Mesodermal cell (in vitro differentiated cells): ENCODE measurements around the gene ITPK1.
A peak's percentile ranks its signal among the peaks of the same experiment; 100 is the strongest.

Source experiments
- H3K27ac ChIP-seq: 2 replicates; pipeline ENCODE4 v1.7.0; 2013; ENCODE audit warnings: mild to moderate bottlenecking, low read depth, low read length, moderate library complexity; ENCODE audit not compliant: severe bottlenecking
- H3K36me3 ChIP-seq: 2 replicates; pipeline ENCODE4 v1.7.1; 2013; ENCODE audit warnings: mild to moderate bottlenecking, low read length, moderate library complexity; ENCODE audit not compliant: control insufficient read depth, insufficient read depth
- H3K4me1 ChIP-seq: one replicate; pipeline ENCODE4 v1.7.1; 2013; ENCODE audit warnings: mild to moderate bottlenecking, low read length; ENCODE audit not compliant: insufficient read depth, control insufficient read depth, poor library complexity, severe bottlenecking
- H3K4me3 ChIP-seq: 2 replicates; pipeline ENCODE4 v1.7.0; 2013; ENCODE audit warnings: low read length, control low read depth, mild to moderate bottlenecking; ENCODE audit not compliant: insufficient read depth, poor library complexity, severe bottlenecking; ENCODE audit errors: extremely low read depth
- H3K9me3 ChIP-seq: 2 replicates; pipeline ENCODE4 v1.7.1; 2013; ENCODE audit warnings: mild to moderate bottlenecking, low read length, moderate library complexity; ENCODE audit not compliant: control insufficient read depth
- WGBS, 2 experiments: methylation state at CpG; one replicate each; pipeline ENCODE4 v1.1.5; 2013; ENCODE audit warnings: missing lambda C conversion rate in 2 of 2; ENCODE audit not compliant: insufficient coverage in 2 of 2; 5-methylcytosine and 5-hydroxymethylcytosine counted together

ITPK1 gene

DNA sequence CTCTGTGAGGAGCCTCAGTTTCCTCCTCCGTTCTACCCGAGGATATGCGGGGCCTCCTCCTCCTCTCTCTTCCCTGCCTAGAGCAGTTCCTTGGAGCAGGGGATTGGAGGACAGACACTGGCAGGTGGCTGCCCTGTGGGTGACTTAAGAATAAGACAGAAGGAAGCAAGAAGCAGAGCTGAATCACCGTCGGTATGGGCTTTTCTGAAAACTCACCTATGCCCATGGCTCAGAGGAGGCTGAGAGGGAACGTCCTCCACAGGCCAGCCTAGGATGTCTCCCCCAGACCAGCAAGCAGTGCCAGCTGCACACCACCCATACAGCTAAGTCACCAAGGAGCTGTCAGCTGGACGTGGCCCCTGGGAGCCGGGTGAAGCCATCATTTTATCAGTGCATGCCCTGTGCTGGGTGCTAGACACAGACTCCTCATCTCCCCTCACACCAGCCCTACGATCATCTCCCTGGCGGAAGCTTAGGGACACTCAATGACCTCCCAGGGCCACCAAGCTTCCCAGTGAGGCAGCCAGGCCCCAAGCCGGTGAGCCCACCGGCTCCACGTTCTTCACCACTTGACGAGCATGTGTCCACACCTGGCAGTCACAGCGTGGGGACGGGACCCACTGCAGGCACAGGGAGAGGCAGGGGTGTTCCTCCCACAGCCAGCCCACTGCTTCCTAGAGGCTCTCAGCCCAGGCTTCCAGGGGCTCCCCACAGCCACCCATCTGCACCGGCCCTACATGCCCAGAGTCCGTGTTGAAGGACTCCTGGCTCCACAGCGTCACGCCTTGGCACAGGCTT is 21.4 kb downstream of the ITPK1 start:
- H3K36me3 ChIP-seq = no peaks in the 10 kb centered on the region
- no peak overlapping the region for H3K27ac ChIP-seq
- H3K4me1 ChIP-seq = peaks cover 10% of the 10 kb centered on the region
- H3K4me3 ChIP-seq = no peak overlapping the region
- WGBS, 2 experiments = 97 to 99% methylated on average over 15 to 17 of the region's 20 CpGs
- no peaks in the 10 kb centered on the region for H3K9me3 ChIP-seq

DNA sequence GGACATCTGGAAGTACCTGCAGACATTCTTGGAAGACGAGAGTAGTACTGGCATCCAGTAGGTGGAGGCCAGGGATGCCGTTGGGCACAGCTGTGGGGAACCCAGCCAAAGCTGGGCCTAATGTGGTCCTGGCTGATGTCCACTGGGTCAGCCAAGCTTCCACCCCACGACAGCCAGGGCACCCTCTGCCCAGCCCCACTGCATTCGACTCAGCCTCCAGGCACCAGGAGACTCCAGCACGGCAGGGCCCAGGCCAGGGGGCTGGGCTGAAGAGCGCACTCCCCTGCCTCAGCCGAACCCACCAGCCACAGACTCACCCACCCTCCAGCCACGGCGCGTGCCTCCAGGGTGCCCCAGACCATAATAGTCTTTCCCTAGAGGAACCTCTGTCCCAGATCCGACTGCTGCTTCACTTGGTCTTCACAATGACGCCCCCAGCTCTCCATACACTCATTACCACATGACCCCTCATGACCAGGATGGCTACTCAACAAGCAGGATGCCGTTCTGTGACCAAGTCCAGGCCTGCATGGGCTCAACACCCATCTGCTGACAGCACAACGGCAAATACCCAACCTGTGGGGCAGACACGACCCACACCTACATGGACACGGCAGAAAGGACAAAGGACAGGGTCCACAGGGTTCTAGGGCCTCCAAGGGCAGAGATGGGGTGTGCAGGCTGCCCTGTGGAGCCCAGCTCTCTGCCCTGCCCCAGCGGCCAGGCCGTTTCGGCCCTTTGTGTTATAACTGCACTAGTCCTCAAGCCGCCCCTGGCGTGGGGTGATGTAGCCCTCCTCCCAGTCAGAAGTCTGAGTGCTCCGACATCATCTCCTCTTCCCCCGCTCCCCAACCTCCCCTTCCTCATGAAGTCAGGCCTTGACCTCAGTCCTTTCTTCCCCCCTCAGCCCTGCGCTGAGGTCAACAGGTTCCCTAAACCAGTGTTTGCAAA is 22.8 kb downstream of the ITPK1 start:
- no peaks in the 10 kb centered on the region for H3K36me3 ChIP-seq
- H3K4me3 ChIP-seq = no peak overlapping the region
- H3K9me3 ChIP-seq = no peaks in the 10 kb centered on the region
- no peak overlapping the region for H3K27ac ChIP-seq
- H3K4me1 ChIP-seq = no peaks in the 10 kb centered on the region
- WGBS, 2 experiments = 93 to 95% methylated on average over 15 to 23 of the region's 24 CpGs

DNA sequence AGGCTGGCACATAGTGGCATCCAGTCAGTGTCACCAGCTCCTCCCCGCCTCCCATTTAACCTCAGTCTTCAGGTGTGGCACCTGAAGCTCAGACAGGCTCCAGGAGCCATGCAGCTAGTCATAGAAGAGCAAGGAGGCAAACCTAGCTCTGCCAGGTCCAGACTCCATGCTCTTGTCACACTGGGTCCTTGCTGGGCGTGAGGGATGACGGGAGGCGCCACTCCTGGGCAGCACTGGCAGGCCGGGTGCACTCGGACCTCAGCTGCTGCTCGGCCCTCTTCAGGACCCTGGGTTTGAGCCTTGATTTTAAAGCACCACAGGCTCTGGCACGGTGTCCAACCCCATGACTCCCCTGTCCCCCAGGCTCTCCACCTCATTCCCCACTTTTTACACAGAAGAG is 24.1 kb downstream of the ITPK1 start:
- H3K4me3 ChIP-seq = no peak overlapping the region
- H3K4me1 ChIP-seq = peaks cover 1% of the 10 kb centered on the region
- peaks cover 4% of the 10 kb centered on the region for H3K9me3 ChIP-seq
- no peaks in the 10 kb centered on the region for H3K36me3 ChIP-seq
- WGBS, 2 experiments = 81 to 100% methylated on average over 5 to 8 of the region's 8 CpGs
- no peak overlapping the region for H3K27ac ChIP-seq

DNA sequence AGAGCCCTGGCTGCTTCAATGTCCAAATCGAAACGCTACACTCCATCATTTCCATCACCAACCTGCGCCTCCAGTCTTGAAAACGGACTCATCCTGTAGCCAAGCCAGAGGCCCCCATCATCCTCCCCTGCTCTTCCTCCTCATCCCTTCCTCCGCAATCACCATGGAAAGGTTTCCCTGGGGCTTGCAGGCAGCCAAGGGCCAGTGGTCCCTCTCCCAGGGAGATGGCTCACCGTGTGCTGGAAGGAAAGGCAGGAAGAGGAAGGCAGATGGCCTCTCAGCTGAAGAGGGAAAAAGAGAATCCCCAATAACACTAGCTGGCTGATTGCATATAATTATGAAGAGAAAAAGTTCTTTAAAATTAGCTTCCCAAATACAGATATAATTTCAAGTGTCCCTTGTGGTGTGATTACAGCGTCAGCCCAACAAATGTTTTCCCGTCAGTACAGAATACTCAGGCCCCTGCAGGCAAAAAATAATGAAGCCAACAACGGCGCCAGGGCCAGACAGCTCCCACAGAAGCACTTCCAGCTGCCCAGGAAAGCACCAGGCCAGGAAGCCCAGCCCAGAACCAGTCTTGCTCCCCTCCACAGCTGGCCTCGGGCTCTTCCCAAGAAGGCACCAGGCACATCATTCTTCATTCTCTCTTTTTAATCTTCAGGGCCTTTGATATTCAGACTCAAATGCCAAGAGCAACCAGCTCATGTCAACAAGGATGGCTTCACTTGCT is 24.7 kb downstream of the ITPK1 start:
- Histone ChIP-seq H3K4me1 (peaks cover 8% of the 10 kb centered on the region), H3K9me3 (peaks cover 4% of the 10 kb centered on the region), H3K27ac (no peak overlapping the region), H3K36me3 (no peaks in the 10 kb centered on the region), H3K4me3 (no peak overlapping the region)
- 90 to 92% methylated on average over 6 to 9 of the region's 11 CpGs for WGBS, 2 experiments

DNA sequence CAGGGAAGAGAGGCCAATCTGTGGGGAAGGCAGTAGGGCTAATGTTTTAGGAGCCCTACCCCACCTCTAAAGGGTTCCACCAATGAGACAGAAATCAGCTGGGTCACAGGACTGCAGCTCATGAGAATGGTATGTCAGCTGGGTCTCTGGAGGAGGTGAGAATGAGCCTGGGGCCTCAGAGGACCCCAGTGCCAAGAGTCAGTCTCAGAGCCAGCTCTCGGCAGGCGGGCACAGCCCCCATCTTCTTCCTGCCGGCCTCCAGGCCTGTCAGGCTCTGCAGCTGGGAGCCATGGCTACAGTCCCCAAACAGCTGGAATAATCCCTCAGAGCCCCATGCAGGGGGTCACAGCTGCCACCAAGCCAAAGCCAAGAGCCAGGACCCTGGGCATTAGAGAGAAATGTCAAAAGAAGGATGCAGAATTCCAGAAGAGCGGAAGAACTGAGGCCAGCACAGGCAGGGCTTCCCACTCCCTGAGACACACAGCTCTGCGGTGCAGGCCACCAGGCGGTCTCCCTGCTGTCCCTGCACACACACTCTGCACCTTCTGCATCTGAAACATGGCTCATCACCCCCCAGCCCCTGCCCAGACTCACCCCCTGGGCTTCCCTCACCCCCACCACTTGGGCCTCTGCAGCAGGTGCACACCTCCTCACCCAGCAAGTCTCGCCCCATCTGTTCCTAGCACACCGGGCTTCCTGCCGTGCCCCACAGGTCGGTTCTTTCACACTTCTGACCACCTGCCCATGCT is 26.0 kb downstream of the ITPK1 start:
- H3K9me3 ChIP-seq = peaks cover 4% of the 10 kb centered on the region
- H3K4me3 ChIP-seq = no peak overlapping the region
- H3K36me3 ChIP-seq = no peaks in the 10 kb centered on the region
- H3K27ac ChIP-seq = no peak overlapping the region
- peaks cover 13% of the 10 kb centered on the region for H3K4me1 ChIP-seq
- WGBS, 2 experiments = 84 to 85% methylated on average over 8 to 10 of the region's 10 CpGs

DNA sequence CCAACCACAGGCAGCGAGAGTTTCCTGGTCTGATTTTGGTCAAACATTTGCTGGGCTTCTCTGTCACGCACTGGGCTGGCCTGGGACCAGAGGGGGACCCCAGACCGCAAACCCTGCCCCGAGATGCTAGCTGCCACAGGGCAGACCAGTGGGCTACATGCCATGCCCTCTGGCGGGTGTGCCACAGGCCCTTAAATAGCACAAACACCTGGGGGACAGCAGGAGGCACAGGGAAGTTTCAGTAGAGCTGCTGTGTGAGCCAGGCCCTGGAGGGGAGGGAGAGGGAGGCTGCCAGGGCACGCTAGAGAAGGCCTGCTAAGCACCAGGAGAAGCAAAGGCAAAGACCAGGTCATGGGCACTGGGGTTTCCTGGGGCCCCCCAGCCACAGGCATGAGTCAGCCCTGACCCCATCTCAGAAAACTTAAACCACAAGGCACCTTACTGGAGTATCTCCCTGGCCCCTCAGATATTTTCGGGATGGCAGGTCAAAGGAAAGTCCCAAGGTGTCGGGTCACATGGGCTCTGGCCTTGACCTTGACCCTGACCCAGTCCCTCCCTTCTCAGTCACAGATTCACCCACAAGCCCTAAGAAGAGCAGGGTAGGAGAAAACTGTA is 29.2 kb downstream of the ITPK1 start:
- Histone ChIP-seq H3K4me1 (peaks cover 13% of the 10 kb centered on the region), H3K27ac (peak overlapping the region; percentile 49), H3K36me3 (no peaks in the 10 kb centered on the region), H3K4me3 (no peak overlapping the region), H3K9me3 (peaks cover 4% of the 10 kb centered on the region)
- whole genome bisulfite sequencing, 2 experiments = 83 to 91% methylated on average over 4 to 8 of the region's 8 CpGs

DNA sequence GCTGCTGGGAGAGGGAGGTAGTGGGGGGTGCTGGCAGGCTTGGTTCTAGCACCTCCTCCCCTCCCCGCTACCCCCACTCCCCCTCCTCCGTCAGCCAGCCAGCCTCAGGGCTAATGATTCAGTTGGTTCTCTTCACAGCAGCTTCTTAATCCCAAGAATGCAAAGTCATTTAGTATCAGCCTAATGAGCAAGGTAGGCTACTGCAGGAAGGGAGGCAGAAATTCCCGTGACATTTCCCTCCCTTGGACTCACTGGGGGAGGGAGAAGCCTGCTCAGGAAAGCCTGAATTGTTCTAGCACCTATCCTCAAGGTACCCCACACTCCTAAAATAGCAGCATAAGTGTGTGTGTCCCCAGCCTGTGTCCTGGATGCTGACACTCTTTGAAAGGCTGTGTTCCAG is 29.8 kb downstream of the ITPK1 start:
- Histone ChIP-seq H3K27ac (peak overlapping the region; percentile 49), H3K4me1 (peaks cover 13% of the 10 kb centered on the region), H3K36me3 (no peaks in the 10 kb centered on the region), H3K4me3 (no peak overlapping the region), H3K9me3 (peaks cover 4% of the 10 kb centered on the region)
- 13 to 29% methylated on average over 1 of the region's 3 CpGs for WGBS, 2 experiments

DNA sequence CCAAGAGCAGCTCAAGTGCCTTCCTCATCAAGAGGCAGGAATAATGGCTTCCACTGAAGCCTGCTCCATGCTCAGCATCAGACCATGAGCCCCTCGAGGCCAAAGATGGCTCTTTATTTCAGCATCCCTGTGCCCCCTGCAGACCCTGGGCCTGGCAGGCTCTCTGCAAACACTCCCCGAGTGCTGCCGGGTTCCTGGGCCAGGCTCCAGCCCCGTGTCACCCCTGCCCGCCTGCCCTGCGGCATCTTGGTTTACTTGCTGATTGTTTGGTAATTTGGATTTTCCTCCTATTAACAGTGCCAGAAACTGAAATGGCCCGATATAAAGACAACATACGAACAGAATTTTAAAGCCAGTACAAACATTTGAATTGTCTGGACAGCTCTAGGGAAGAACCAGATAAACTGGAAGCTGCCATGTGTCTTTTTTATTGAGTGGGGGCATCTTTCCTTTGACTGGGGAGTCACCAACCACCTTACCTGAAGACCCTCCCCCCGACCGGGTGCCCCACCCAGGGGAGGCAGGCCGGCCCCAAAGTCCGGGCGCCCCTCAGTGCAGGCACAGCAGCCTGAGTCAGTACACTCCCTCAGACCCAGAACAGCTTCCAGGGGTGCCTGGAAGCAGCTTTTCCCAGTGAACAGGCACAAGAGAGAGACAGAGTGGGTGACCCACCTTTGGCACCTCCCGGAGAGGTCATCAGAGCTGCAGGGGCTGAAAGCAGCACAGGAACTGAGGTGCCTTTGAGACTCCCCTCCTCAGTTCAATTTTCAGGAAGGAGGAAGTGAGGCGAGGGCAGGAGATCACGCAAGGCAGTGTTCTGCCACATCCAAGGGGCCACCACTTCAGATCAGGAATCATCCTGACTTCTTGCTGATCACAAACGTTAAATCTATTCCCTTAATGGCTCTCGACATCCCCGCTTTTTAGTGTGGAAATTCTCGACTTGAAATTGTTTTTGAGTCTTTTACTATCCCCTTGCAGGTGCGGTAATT is 30.6 kb downstream of the ITPK1 start:
- Histone ChIP-seq H3K9me3 (peaks cover 4% of the 10 kb centered on the region), H3K4me1 (peaks cover 13% of the 10 kb centered on the region), H3K4me3 (no peak overlapping the region), H3K36me3 (no peaks in the 10 kb centered on the region), H3K27ac (no peak overlapping the region)
- 90 to 93% methylated on average over 8 to 12 of the region's 21 CpGs for WGBS, 2 experiments

DNA sequence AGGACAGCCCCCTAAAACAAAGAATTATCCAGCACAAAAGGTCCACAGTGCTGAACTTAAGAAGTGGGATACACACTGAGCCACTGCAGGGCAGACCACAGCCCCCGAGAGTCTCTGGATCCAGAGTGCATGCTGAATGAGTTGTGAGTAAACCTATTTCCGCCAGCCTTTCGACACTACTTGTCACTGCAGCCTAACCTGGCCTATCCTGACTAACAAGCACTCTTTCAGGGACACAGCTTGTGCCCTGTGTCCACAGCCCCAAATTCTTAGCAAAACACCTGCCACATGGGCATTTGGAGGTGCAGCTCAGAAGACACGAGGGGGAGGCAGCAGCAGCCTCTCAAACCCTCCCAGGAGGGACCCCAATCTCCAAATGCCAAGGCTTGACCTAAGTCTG is 31.3 kb downstream of the ITPK1 start:
- Histone ChIP-seq H3K36me3 (no peaks in the 10 kb centered on the region), H3K4me1 (peaks cover 13% of the 10 kb centered on the region), H3K27ac (no peak overlapping the region), H3K9me3 (peaks cover 4% of the 10 kb centered on the region), H3K4me3 (no peak overlapping the region)
- WGBS, 2 experiments = 92 to 100% methylated on average over 2 to 4 of the region's 4 CpGs
